Measurements from ENCODE around the gene CCDC167.
"Not testable (repeated sequence)": the region's sequence is repeated elsewhere in the genome, so short reads cannot be mapped to it uniquely, and the experiment has no call there.

The CCDC167 gene

DNA sequence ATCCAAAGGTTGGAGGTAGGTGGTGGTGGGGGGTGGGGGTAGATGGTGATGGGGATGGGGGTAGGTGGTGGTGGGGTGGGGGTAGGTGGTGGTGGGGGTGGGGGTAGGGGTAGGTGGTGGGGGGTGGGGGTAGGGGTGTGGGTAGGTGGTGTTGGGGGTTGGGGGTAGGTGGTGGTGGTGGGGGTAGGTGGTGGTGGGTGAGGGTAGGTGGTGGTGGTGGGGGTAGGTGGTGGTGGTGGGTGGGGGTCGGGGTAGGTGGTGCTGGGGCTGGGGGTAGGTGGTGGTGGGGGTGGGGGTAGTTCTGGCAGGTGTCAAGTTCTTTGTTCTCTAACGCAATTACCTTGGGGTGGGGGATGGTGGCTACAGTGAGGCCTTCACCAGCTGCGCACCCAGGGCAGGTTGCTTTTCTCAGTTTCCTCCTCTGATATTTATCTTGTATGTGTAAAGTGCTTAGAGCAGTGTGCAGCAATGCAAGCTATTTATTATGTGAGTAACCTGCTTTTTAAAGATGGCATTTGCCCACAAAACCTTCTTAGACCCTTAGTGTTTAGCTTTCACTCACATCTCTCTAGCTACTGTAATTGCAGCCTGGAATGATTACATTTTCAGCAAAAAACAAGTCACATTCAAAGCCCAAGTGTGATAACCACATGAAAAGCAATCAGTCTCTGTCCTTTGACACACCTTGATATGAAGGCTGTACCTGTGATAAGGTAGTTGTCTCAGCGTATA, 8.2 kb upstream of the CCDC167 start:
- no peak for DNase-seq

DNA sequence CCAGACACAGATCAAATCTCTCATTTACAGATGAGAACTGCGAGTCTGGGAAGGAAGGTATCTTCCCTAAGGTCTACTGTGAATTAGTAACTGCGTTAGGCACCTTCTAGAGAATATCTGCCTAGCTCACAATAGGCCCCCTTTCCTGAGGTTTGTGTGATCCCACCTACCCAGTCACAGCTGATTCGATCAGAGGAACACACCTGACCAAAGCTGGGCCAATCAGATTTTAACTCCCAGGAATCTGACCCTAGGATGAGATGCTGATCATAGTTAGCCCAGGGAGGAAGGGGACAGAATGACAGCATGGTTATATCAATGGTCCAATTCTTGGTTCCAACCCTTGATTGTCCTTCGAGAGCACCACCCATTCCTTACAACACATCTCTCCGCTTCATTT, 7.4 kb upstream of the CCDC167 start:
- DNase-seq = no peak

- no peak for DNase-seq
Measured at GRCh38 chr6:37506479-37506878, 6.8 kb upstream of the CCDC167 start.

DNA sequence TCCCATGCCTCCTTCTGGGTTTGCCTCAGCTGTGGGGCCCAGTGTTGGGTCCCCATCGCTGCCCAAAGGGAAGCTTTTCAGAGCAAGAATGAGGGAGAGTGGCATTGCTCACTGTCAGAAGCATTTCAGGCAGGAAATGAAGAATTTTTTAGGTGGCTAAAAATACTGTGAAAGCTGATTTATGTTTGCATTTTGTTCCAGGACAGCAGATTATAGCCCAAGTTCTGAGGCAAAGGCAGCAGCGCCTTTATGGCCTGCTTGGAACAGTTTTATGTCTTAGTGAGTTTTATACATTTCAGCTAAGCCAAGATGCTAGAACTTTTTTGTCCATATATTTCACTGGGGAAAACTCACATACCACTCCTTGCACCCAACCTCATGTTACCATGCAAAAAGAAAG, 4.3 kb upstream of the CCDC167 start:
- no peak for DNase-seq

GRCh38 chr6:37503309-37503965, 3.7 kb upstream of the CCDC167 start:
- DNase-seq = no peak

DNA sequence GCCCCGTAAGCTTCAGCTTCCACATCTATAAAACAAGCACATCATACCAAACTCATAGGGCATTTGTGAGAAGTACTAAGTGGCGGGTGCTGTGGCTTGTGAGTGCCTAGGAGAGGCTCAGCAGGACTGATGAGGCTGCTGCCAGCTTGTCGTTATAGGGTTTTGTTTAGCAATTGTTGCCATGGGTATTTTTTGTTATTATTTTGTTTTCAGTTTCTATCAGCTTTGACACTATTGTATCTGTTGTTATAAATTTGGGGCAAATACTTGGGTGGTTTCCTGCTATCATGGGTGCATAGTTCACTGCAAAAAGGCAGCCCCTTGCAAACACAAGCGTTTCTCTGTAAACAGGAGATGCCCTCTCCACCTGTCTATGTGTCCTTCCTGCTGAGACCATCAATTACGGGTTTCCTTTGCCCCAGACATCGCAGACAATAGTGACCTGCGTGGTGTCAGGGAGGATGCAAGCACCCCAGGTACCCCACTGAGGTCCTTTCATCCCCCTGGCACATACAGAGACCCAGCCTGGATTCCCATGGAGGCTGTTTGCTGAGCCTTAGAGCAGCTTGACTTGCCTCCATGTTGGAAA, 3.1 kb upstream of the CCDC167 start:
- no peak for DNase-seq

DNA sequence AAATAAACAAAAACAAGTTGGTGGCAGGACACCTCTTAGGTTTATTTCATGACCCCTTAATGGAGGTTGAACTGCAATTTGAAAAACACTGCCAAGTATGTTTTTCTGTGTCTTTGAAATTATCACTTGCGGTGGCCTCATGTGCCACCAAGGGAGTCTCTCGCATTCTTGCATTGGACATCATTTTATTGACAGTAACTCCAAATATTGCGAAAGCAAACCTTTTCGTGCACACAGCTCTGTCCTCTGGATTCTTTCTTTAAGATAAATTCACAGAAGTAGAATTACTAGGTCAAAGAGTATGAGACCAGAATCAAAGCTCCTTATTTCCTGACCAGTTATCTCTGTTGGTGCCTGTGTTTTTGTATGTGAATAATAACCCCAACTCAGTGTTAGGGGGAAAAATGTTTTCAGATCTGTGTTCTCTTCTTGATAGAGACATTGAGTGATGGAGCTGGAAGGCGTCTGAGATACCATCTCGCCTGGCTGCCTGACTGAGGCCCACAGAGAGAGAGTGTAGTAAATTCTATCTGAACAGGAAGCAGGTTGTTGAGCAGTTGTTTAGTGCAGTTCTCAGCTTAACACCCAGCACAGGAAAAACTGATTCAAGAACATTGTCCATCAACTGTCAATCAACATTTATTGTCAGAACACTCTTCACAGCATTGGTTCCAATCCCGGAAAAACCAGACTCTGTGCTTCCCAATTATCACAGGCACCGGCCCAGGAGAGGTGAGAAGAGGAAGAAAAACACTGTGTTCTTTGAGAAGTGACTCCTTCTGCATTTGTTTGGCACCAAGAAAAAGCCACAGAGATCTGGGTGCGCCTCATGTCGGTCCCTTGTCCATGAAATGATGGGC, 2.2 kb upstream of the CCDC167 start:
- DNase-seq = no peak

GRCh38 chr6:37500904-37501303, 1.2 kb upstream of the CCDC167 start:
- not testable (repeated sequence) for DNase-seq

DNA sequence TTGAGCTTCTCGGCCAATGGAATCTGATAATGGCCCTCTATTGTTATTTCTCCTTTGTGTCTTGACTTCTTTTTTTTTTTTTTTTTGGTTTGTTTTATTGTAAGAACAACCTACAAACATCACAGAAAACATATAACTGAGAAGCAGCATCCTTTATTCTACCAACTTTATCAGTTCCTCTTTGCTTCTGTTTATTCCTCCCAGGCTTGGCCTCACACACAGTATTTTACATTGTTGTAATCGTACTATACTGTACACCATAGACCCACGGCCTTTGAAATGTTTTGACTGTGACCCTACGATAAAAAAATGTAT, 558 bp upstream of the CCDC167 start:
- no peak for DNase-seq

DNA sequence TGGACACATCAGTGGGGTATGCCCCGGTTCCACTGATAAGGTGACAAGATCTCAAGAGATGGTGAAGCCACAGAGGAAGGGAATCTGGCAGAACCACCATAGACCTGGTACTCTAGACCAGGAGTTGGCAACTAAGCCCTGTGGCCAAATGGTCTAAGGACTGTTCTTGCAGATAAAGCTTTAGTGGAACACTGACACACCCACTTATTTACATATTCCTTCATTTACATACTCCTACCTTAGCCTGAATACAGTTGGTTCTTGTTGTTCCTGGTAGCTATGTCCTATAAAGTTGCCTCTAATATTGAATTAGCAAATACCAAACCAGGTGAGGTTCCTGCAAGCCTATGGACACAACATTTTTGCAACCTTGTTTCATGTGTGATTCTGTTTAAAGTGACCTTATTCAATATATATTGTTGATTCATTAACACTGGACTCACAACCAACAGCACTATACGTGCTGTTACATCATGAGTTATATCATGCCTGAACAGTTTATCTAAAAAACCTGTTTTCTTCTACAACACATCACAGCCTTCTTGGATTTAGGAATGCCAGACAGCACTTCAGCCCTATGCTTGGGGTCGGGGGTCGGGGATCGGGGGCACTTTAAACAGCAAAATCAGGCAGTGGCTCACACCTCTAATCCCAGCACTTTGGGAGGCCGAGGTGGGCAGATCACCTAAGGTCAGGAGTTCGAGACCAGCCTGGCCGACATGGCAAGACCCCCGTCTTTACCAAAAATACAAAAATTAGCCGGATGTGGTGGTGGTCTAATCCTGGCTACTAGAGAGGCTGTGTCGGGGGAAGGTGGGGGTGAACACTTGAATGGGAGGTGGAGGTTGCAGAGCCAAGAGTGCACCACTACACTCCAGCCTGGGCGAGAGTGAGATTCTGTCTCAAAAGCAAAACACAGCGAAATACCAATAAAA, 2.5 kb downstream of the CCDC167 start:
- no peak for DNase-seq

DNA sequence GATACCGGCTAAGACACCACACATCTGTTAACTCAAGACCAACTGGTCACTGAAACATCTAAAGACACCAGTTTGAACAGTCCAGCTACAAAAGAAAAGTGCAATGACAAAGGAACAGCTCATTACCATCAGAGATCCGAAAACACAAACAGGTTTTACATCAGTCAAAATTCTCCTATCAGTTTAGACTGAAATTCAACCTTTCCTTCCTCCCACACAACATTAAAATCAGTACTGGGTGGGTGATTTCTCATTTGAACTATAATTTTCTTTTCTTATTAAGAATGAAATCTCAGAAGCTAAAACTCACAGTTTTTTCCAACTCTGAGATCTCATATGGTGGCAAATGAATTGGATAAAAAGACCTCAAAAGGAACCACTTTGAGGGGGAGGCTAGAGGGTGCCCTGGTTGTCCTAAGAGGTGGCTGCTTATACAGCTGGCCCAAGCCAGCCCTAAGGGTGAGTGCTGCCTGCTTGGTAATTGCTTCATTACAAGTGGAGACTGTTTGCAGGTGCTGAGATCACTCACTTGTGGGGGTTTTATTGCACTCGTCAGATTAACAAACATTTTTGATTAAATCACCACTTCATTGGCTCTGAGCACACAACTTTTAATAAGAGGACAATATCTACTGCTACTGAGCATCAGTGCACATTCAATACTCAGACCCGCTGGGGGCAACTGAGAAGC, 4.3 kb downstream of the CCDC167 start:
- no peak for DNase-seq

GRCh38 chr6:37493661-37493995, 6.1 kb downstream of the CCDC167 start:
- no peak for DNase-seq

- no peak for DNase-seq
Measured at GRCh38 chr6:37492991-37493660, 6.6 kb downstream of the CCDC167 start.

DNA sequence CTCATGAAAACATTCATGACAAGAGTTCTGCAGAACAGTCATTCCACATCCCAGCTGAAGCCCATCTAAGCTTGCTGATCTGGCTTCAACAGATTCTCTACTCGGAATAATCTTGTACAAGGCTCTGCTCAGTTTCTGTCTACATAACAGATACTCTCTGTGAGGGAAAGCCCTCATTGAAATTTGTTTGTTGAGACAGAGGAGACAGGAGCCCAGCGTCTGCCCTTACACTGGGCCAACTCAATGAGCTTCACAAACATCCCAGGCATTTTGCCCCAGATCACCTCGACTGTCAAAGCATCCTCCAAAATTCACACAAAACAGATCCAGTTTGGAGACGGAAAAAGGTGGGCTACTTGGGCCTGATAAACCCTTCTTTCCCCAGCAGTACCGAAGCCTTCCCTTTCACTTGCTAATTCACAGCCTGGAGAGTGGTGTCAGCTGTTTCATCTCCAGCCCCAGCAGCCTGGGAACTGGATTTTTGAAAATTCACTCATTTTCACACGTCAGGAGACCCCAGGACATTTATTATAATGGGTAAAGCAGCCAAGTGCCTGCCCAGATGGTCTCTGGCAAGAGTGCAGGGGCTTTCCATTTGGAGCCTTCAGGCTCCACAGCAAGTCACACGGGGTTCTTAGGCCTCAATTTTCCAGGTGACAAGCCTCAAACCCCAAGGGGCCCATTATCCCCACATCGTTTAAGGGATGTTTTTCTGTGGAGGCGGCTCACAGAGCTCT, 7.3 kb downstream of the CCDC167 start:
- no peak for DNase-seq

- DNase-seq = no peak
Measured at GRCh38 chr6:37491830-37492208, 7.9 kb downstream of the CCDC167 start.

DNA sequence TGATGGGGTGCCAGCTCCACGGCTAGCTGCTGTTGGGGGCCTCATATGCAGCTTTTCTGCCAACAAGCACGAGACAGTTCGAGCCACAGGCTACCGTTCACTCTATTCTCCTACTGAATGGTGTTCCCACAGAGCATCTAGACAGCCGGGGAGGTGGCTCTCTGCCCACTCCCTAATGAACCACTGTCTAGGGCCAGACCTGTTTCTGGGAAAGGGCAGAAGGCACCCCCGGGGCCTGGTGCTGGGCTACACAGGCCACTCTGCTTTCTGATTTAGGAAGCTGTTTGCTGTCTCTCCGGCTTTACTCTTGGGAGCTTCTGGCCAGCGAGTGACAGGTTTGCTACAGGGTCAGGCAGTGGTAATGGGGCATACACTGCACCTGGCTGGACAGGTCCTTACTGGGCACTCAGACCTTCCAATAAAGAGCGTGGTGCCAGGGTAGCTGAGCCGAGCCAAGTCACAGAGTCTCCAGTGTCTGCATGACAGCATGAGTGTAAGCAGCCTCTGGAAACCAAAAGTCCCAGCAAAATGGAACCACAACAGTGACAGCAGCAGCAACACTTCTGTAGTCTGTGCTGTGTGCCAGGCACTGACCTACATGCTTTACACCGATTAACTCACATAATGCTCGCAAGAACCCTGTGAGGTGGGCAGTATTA, 8.4 kb downstream of the CCDC167 start:
- DNase-seq = no peak

GRCh38 chr6:37490536-37491170, 9.0 kb downstream of the CCDC167 start:
- no peak for DNase-seq

DNA sequence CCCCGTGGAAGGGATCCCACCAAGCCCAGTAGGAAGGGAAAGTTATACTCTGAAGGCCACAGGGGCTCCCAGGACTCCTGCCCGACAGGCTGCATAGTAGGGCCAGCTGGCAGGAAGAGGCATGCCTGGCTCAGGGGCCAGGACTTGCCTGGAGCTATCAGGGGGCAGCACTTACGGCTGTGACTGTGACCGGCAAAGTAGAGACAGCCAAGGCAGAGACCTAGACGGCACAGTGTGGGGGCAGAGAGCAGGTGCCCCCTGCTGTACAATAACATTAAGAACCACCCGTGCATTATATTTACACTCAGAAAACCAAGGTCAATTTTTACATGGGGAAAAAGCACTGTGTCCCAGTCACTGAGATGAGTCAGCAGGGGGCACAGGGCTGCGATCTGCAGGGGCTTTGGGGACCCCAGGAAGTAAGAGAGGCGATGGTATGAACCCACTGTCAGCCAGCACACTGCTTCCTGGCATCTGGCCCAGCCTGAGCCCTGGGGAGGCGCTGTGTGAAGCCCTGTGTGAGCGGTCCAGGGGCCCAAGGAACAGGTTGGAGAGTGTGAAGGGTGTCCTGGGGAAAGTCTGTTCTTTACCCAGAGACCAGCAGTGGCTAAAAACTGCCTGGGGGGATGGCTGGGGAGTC, 9.9 kb downstream of the CCDC167 start:
- DNase-seq = no peak

GRCh38 chr6:37488476-37488875, 11.2 kb downstream of the CCDC167 start:
- DNase-seq = no peak
